ENCODE data around the gene THSD4.

GRCh38 chr15:71422530-71423259 lies 307.4 kb downstream of the THSD4 start:
- TF ChIP-seq, protein P1, sequence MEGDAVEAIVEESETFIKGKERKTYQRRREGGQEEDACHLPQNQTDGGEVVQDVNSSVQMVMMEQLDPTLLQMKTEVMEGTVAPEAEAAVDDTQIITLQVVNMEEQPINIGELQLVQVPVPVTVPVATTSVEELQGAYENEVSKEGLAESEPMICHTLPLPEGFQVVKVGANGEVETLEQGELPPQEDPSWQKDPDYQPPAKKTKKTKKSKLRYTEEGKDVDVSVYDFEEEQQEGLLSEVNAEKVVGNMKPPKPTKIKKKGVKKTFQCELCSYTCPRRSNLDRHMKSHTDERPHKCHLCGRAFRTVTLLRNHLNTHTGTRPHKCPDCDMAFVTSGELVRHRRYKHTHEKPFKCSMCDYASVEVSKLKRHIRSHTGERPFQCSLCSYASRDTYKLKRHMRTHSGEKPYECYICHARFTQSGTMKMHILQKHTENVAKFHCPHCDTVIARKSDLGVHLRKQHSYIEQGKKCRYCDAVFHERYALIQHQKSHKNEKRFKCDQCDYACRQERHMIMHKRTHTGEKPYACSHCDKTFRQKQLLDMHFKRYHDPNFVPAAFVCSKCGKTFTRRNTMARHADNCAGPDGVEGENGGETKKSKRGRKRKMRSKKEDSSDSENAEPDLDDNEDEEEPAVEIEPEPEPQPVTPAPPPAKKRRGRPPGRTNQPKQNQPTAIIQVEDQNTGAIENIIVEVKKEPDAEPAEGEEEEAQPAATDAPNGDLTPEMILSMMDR (IDR thresholded peaks at IDR 0.05) = no peak
- TF ChIP-seq POLR2AphosphoS5 (IDR thresholded peaks at IDR 0.05; ENCODE audit: low read depth, low read length) (no peak), TCF7L2 (IDR thresholded peaks at IDR 0.05; ENCODE audit: low read depth, low read length) (no peak), SIN3A (IDR thresholded peaks at IDR 0.05; ENCODE audit: borderline replicate concordance, insufficient read depth, low read depth, low read length) (no peak)
- TF ChIP-seq, protein P2, sequence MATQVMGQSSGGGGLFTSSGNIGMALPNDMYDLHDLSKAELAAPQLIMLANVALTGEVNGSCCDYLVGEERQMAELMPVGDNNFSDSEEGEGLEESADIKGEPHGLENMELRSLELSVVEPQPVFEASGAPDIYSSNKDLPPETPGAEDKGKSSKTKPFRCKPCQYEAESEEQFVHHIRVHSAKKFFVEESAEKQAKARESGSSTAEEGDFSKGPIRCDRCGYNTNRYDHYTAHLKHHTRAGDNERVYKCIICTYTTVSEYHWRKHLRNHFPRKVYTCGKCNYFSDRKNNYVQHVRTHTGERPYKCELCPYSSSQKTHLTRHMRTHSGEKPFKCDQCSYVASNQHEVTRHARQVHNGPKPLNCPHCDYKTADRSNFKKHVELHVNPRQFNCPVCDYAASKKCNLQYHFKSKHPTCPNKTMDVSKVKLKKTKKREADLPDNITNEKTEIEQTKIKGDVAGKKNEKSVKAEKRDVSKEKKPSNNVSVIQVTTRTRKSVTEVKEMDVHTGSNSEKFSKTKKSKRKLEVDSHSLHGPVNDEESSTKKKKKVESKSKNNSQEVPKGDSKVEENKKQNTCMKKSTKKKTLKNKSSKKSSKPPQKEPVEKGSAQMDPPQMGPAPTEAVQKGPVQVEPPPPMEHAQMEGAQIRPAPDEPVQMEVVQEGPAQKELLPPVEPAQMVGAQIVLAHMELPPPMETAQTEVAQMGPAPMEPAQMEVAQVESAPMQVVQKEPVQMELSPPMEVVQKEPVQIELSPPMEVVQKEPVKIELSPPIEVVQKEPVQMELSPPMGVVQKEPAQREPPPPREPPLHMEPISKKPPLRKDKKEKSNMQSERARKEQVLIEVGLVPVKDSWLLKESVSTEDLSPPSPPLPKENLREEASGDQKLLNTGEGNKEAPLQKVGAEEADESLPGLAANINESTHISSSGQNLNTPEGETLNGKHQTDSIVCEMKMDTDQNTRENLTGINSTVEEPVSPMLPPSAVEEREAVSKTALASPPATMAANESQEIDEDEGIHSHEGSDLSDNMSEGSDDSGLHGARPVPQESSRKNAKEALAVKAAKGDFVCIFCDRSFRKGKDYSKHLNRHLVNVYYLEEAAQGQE (IDR thresholded peaks at IDR 0.05; ENCODE audit: insufficient read depth in 1 of 2, low read depth in 2 of 2, low read length in 1 of 2) = no peak
